ENCODE measurements around the gene HSP90AB1.
A peak's percentile ranks its signal among the peaks of the same experiment; 100 is the strongest.

HSP90AB1 gene

DNA sequence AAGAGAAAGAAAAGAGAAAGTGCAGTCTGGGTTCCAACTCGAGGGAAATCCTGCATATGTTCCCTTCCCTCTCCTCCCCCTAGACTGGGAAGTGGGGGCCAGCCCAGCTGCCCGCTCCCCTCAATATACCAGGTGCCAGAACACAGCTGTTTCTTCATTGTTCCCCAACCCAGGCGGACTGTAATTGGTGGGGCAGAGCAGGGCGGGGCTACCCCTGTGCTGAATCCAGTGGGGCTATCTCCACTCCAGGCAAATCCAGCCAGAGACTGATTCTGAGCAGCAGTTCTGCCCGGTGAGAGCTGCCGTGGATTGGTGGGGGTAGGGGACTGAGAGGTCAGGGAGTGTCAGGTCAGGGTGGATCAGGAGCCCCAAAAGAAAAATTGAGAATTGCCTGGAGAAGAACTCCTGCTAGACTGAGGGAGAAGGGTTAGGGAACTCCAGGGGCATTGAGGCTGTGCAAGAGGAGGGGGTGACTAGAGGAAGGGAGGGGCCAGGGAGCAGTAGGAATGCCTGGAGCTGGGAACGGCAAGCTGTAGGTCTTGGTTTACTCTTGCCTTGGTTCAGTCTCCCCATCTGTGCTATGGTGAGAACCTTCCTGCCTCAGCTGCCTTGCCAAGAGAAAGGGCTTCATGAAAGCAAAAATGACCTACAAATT, 30.1 kb upstream of the HSP90AB1 start, which contains the start of gene MYMX:
Gene MYMX, plus strand, starts transcription at position 250 of the 655 bp plus-strand sequence. CDS start 546 bp downstream, outside the sequence.
- Histone ChIP-seq H3K4me3 (ENCODE audit: low read depth, low read length) (peak within 1 kb of the TSS; percentile 12), H3K9ac (ENCODE audit: low read depth, low read length) (no peak within 1 kb of the TSS)

DNA sequence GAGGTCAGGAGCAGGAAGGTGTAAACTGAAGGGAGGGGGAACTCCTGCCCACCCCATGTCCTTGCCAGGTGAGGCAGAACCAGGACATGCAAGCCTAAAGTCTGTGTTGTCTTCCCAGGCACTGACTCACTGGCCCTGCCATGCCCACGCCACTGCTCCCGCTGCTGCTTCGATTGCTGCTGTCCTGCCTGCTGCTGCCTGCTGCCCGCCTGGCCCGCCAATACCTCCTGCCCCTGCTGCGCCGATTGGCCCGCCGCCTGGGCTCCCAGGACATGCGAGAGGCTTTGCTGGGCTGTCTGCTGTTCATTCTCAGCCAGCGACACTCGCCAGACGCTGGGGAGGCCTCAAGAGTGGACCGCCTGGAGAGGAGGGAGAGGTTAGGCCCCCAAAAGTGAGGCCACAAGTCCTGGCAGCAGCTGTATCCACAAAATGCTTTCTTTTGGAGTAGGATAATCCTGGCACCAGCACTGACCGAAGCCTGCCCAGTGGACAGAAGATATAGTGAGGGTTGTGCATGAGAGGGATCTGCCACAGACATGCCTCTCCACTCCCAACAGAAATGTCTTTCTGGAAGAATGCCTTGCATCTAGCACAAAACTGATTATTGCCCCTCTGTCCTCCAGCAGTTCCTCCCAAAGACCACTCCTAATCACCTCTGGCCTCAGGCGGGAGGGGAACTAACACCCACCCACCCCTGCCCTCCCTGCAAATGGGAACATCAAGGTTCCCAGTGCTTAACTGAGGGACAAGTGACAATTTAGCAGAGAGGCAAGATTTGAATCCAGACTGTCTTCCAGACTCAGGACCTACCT, 29.4 kb upstream of the HSP90AB1 start:
- H3K4me3 ChIP-seq (ENCODE audit: low read depth, low read length), result no peak overlapping the region

More for the DNA sequence above, 30.1 kb upstream of the HSP90AB1 start, which contains the start of gene MYMX:
- H3K36me3 ChIP-seq (ENCODE audit: control insufficient read depth, insufficient read depth, low read length), result no peaks in the 10 kb centered on the region
- no peaks in the 10 kb centered on the region for H3K9me3 ChIP-seq (ENCODE audit: control insufficient read depth, insufficient read depth, low read length)
- no peaks in the 10 kb centered on the region for H3K27me3 ChIP-seq (ENCODE audit: control insufficient read depth, insufficient read depth, low read length)
- peaks cover 25% of the 10 kb centered on the region for H3K4me1 ChIP-seq (ENCODE audit: control insufficient read depth, insufficient read depth, low read length)

DNA sequence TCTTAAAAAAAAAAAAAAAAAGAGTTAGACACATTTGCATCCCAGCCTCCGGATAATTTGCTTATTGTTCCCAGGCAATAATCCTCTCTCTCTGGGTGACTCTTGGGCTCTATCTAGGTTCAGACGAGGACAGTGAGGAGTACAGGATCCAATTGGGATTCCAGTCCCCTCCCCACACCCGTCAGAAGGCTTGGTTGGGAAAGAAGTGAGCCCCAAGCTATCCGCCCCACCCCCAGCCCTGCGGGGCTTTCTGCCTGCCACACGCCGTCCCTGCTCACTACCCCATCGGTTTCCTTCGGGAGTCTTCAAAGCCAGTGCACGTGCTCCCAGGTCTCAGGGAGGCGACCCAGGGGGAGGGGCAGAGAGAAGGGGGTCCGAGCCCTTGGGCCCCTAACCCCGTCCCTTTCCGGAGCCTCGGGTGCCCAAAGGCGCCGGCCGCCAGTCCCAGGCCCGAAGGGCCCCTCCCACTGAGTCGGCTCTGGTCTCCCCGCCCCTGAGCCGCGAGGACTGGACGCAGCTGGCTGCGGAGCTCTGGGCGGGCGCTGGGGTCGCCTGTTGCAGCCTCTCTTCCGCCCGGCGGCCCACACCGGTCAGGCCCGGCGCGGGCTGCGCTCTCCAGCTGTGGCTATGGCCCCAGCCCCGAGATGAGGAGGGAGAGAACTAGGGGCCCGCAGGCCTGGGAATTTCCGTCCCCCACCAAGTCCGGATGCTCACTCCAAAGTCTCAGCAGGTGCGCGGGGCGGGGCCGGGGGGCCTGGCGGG, 27.7 kb upstream of the HSP90AB1 start:
- Histone ChIP-seq H3K36me3 (ENCODE audit: control insufficient read depth, insufficient read depth, low read length) (no peaks in the 10 kb centered on the region), H3K9ac (ENCODE audit: low read depth, low read length) (peak overlapping the region; percentile 85), H3K9me3 (ENCODE audit: control insufficient read depth, insufficient read depth, low read length) (no peaks in the 10 kb centered on the region), H3K27me3 (ENCODE audit: control insufficient read depth, insufficient read depth, low read length) (no peaks in the 10 kb centered on the region), H3K4me3 (ENCODE audit: low read depth, low read length) (peak overlapping the region; percentile 64), H3K4me1 (ENCODE audit: control insufficient read depth, insufficient read depth, low read length) (peaks cover 26% of the 10 kb centered on the region)

More for the DNA sequence above, 29.4 kb upstream of the HSP90AB1 start:
- Histone ChIP-seq H3K36me3 (ENCODE audit: control insufficient read depth, insufficient read depth, low read length) (no peaks in the 10 kb centered on the region), H3K27me3 (ENCODE audit: control insufficient read depth, insufficient read depth, low read length) (no peaks in the 10 kb centered on the region), H3K4me1 (ENCODE audit: control insufficient read depth, insufficient read depth, low read length) (peaks cover 26% of the 10 kb centered on the region), H3K9ac (ENCODE audit: low read depth, low read length) (no peak overlapping the region), H3K9me3 (ENCODE audit: control insufficient read depth, insufficient read depth, low read length) (no peaks in the 10 kb centered on the region)

DNA sequence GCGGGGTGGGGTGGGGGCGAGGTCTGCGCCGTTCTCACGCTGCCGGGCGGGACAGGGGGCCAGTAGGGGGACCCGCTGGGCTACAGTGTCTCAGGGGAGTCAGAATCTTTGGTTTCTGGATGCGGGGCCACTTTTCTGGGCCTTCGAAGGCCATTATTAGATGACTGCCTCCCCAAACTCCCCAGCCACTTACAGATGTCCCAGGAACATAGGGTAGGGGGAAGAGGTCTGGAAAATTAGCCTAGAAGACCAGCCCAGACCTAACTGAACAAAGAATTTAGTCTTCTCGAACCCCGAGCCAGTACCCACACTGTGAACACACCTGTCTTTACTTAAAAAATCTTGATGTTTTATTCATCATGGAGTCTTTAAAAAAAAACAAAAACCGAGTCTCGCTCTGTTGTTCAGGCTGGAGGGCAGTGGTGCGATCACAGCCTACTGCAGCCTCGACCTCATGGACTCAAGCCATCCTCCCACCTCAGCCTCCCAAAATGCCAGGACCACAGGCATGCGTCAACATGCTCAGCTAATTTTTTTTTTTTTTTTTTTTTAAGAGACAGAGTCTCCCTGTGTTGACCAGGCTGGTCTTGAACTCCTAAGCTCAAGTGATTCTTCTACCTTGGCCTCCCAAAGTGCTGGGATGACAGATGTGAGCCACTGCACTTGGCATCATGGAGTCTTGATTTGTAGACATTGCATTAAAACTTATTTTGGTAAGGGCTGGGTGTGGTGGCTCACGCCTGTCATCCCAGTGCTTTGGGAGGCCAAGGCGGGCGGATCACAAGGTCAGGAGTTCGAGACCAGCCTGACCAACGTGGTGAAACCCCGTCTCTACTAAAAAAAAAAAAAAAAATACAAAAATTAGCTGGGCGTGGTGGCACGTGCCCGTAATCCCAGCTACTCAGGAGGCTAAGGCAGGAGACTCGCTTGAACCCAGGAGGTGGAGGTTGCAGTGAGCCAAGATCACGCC, 26.8 kb upstream of the HSP90AB1 start:
- peaks cover 29% of the 10 kb centered on the region for H3K4me1 ChIP-seq (ENCODE audit: control insufficient read depth, insufficient read depth, low read length)
- H3K4me3 ChIP-seq (ENCODE audit: low read depth, low read length), result peak overlapping the region; percentile 31
- no peaks in the 10 kb centered on the region for H3K9me3 ChIP-seq (ENCODE audit: control insufficient read depth, insufficient read depth, low read length)
- no peaks in the 10 kb centered on the region for H3K27me3 ChIP-seq (ENCODE audit: control insufficient read depth, insufficient read depth, low read length)
- H3K9ac ChIP-seq (ENCODE audit: low read depth, low read length), result no peak overlapping the region
- no peaks in the 10 kb centered on the region for H3K36me3 ChIP-seq (ENCODE audit: control insufficient read depth, insufficient read depth, low read length)

DNA sequence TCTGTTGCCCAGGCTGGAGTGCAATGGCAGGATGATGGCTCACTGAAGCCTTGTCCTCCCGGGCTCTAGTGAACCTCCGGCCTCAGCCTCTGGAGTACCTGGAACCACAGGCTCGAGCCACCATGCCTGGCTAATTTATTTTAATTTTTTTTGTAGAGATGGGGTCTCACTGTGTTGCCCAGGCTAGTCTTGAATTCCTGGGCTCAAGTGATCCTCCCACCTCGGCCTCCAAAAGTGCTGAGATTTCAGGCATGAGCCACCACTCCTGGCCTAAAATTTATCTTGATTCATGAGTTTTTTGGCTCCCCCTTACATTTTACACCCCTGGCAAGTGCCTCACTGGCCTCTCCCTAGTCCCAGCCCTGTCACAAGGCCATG, 26.0 kb upstream of the HSP90AB1 start:
- Histone ChIP-seq H3K4me3 (ENCODE audit: low read depth, low read length) (no peak overlapping the region), H3K9ac (ENCODE audit: low read depth, low read length) (no peak overlapping the region), H3K27me3 (ENCODE audit: control insufficient read depth, insufficient read depth, low read length) (no peaks in the 10 kb centered on the region), H3K36me3 (ENCODE audit: control insufficient read depth, insufficient read depth, low read length) (no peaks in the 10 kb centered on the region), H3K4me1 (ENCODE audit: control insufficient read depth, insufficient read depth, low read length) (peaks cover 35% of the 10 kb centered on the region), H3K9me3 (ENCODE audit: control insufficient read depth, insufficient read depth, low read length) (no peaks in the 10 kb centered on the region)

DNA sequence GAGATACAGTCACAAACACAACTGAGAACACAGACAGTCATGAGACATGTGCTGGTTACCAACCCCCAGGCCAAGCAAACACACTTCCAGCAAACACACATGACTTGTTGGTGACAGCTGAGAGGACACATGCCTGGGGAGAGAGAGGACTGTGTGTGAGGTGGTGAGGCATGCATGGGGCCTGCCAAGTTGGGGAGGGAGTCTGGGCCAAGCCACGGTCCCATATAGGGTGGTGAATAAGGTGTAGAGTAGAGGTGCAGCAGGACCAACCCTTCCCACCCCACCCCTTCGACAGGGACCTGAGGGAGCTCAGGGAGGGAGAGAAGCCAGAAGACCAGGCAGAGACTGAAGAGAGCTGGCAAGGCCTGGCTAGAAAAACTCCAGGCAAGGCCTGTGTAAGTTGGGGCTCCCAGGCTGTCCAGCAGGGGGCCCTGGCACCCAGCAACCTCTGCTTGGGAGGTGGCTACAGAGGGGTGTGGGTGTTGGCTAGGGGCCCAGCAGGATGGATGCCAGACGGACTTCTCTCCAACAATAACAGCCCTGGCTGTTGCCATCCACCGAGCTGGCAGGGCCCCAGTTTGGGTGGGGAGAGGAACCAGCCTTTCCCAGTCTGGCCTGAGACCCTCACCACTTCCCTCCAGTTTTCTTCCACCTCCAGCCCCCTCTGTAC, 25.5 kb upstream of the HSP90AB1 start:
- Histone ChIP-seq H3K36me3 (ENCODE audit: control insufficient read depth, insufficient read depth, low read length) (no peaks in the 10 kb centered on the region), H3K4me3 (ENCODE audit: low read depth, low read length) (no peak overlapping the region), H3K4me1 (ENCODE audit: control insufficient read depth, insufficient read depth, low read length) (peaks cover 37% of the 10 kb centered on the region), H3K27me3 (ENCODE audit: control insufficient read depth, insufficient read depth, low read length) (no peaks in the 10 kb centered on the region), H3K9me3 (ENCODE audit: control insufficient read depth, insufficient read depth, low read length) (no peaks in the 10 kb centered on the region), H3K9ac (ENCODE audit: low read depth, low read length) (no peak overlapping the region)

DNA sequence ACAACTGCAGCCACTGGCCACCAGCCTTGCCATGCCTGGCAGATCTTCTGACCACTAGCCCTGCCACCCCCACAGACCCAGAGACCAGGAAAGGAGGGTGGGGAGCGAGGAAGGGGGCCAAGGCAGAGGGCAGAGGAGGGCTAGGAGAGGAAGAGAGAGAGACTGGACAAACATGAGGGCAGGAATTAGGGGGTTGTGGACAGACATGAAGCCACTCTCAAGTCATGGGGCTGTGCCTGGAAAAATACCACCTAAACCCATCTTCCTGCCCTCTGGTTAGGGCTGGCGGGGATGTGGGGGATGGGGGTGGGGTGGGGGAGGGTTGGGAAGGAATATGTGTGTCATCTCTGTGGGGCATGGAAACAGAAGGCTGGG, 25.0 kb upstream of the HSP90AB1 start:
- H3K9me3 ChIP-seq (ENCODE audit: control insufficient read depth, insufficient read depth, low read length), result no peaks in the 10 kb centered on the region
- H3K4me1 ChIP-seq (ENCODE audit: control insufficient read depth, insufficient read depth, low read length), result peaks cover 38% of the 10 kb centered on the region
- no peaks in the 10 kb centered on the region for H3K36me3 ChIP-seq (ENCODE audit: control insufficient read depth, insufficient read depth, low read length)
- H3K4me3 ChIP-seq (ENCODE audit: low read depth, low read length), result no peak overlapping the region
- H3K27me3 ChIP-seq (ENCODE audit: control insufficient read depth, insufficient read depth, low read length), result no peaks in the 10 kb centered on the region
- no peak overlapping the region for H3K9ac ChIP-seq (ENCODE audit: low read depth, low read length)

DNA sequence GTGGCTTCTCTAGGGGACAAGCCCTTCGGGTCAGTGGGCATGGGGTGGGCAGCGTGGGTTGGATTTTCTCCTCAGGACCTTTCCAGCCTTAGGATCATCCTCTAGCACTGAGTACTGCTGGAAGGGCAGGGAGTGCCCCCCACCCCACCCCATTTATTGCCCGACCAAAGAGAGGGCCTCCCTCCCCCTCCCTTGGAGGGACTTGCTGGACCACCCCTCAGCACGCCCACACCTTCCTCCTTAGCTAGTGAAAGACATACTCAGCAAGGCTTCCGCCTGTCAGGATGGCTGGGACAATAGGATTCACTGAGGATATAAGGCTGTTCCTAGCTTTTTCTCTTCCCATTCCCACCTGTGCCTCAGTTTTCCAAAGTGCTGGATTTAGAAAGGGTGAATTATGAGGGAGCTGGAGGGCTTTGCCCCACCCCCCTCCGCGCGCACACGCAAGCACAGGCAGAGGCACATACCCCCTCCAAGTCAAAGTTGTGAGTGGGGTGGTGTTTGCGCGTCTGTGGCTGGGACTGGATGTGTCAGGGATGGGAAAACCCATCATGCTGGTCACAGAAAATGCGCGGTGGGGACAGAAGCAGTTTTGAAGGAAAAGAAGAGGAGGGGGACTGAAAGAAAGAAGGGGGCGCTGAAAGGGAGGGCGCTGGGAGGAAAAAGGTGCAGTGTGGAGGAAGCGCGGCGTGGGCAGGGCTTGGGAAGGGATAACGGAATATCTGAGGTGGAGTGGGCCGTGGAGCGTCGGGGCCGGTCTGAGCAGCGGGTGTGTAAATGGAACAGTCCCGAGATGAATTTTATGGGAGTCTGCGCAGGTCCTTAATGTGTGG, 24.2 kb upstream of the HSP90AB1 start:
- Histone ChIP-seq H3K9me3 (ENCODE audit: control insufficient read depth, insufficient read depth, low read length) (no peaks in the 10 kb centered on the region), H3K4me3 (ENCODE audit: low read depth, low read length) (peak overlapping the region; percentile 64), H3K36me3 (ENCODE audit: control insufficient read depth, insufficient read depth, low read length) (peaks cover 5% of the 10 kb centered on the region), H3K9ac (ENCODE audit: low read depth, low read length) (no peak overlapping the region), H3K27me3 (ENCODE audit: control insufficient read depth, insufficient read depth, low read length) (no peaks in the 10 kb centered on the region), H3K4me1 (ENCODE audit: control insufficient read depth, insufficient read depth, low read length) (peaks cover 35% of the 10 kb centered on the region)

DNA sequence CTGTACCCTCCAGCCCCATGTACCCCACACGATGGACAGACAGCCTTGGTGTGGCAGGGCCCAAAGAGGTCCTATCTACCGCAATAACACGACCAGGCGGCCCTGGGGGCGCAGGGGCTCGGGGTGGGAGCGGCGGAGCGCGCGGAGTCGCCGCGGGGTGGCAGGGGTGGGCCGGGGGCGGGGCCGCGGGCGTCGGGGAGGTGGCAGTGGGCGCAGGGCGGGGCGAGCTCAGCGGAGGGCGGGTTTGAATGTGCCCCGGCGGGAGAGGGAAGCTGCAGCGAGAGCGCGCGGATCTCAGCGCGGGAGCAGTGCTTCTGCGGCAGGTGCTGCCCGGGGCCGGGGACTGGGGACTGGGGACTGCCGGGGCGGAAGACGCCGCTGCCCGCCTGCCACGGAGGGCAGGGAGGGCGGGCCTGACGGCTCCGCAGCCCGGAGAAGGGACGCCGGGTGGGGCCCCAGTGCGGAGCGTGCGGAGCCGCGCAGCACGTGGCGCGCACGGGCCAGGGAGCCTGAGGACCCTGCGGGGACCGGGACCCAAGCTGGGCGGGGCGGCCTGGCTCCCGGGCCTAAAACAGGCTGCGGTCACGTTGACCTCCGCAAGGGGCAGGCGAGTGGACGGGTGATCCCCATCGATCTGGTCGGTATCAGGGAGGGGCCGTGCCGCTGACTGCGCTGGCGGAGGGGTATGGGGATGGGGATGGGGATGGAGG, 23.4 kb upstream of the HSP90AB1 start, which contains the start of gene SLC29A1:
Gene SLC29A1, plus strand, starts transcription at position 277 of the 710 bp plus-strand sequence. CDS start 3,719 bp downstream, outside the sequence.
- Histone ChIP-seq H3K4me1 (ENCODE audit: control insufficient read depth, insufficient read depth, low read length) (peaks cover 27% of the 10 kb centered on the region), H3K27me3 (ENCODE audit: control insufficient read depth, insufficient read depth, low read length) (no peaks in the 10 kb centered on the region), H3K9ac (ENCODE audit: low read depth, low read length) (peak within 1 kb of the TSS; percentile 4)

More for the DNA sequence above, 23.4 kb upstream of the HSP90AB1 start, which contains the start of gene SLC29A1:
- Histone ChIP-seq H3K4me3 (ENCODE audit: low read depth, low read length) (peak within 1 kb of the TSS; percentile 90), H3K36me3 (ENCODE audit: control insufficient read depth, insufficient read depth, low read length) (peaks cover 8% of the 10 kb centered on the region), H3K9me3 (ENCODE audit: control insufficient read depth, insufficient read depth, low read length) (no peaks in the 10 kb centered on the region)
